H1 (cell line): ENCODE results near the gene SYTL1. TPM values are rescaled to one million over a fixed set of nuclear protein-coding genes. Genes with fewer than 3 reads are reported as not detected.

Experiments used
- CTCF ChIA-PET: fragments of 300-600 bp; sonication (Branson Sonifier 250); formaldehyde crosslinking; loops from one replicate; lab custom pipeline; 2021; ENCODE audit not compliant: partially characterized antibody; lab: Charles Lee
- POLR2A ChIA-PET: fragments of 300-600 bp; sonication (Branson Sonifier 250); formaldehyde crosslinking; loops from one replicate; lab custom pipeline; 2021; ENCODE audit warnings: inconsistent platforms; ENCODE audit not compliant: partially characterized antibody; lab: Charles Lee
- DNase-seq, 2 experiments: peaks; one replicate each; pipeline versions ENCODE4 v3.0.0 to v3.0.0-alpha.2; 2010 to 2022; ENCODE audit warnings: low spot score in 2 of 2, low read depth in 1 of 2, mixed read lengths in 1 of 2
- FAIRE-seq: peaks from 2 replicates; lab custom pipeline; 2011; peaks lifted over from hg19 to GRCh38; lab: Jason Lieb, UNC
- H2AFZ ChIP-seq: 2 replicates; pipeline ENCODE4 v1.8.1; 2012; ENCODE audit warnings: low read length, inconsistent platforms
- H2AK5ac ChIP-seq: 2 replicates; pipeline ENCODE4 v1.6.1; 2013; ENCODE audit warnings: low read depth, low read length
- H2BK120ac ChIP-seq: replicated peaks from 2 replicates; pipeline ENCODE3; 2013; ENCODE audit warnings: low read depth, low read length, inconsistent platforms
- H2BK12ac ChIP-seq: 2 replicates; pipeline ENCODE4 v1.6.1; 2013; ENCODE audit warnings: low read depth, low read length
- H2BK15ac ChIP-seq: 2 replicates; pipeline ENCODE4 v1.6.1; 2013; ENCODE audit warnings: low read length
- H2BK20ac ChIP-seq: 2 replicates; pipeline ENCODE4 v1.6.1; 2013; ENCODE audit warnings: low read length
- H2BK5ac ChIP-seq: 2 replicates; pipeline ENCODE4 v1.6.1; 2013; ENCODE audit warnings: low read depth, low read length
- H3K14ac ChIP-seq: 2 replicates; pipeline ENCODE4 v1.6.1; 2013; ENCODE audit warnings: inconsistent platforms; ENCODE audit not compliant: insufficient read length
- H3K18ac ChIP-seq: 2 replicates; pipeline ENCODE4 v1.6.1; 2013; ENCODE audit warnings: low read length; ENCODE audit errors: extremely low read depth
- H3K23ac ChIP-seq: 2 replicates; pipeline ENCODE4 v1.6.1; 2013; ENCODE audit warnings: inconsistent platforms; ENCODE audit not compliant: insufficient read length
- H3K23me2 ChIP-seq: 2 replicates; pipeline ENCODE4 v1.6.1; 2013; ENCODE audit warnings: low read depth, low read length
- H3K27ac ChIP-seq: 2 replicates; pipeline ENCODE4 v1.6.1; 2011; ENCODE audit warnings: low read depth, low read length, inconsistent platforms
- H3K27me3 ChIP-seq, 4 experiments: replicated peaks in 1 of 4; 1 replicate in 1 of 4; 2 replicates in 3 of 4; pipeline versions ENCODE4 v1.6.1 to v1.8.1; 2011 to 2013; ENCODE audit warnings: low read length in 3 of 4, mild to moderate bottlenecking in 3 of 4, inconsistent platforms in 2 of 4, mixed read lengths in 2 of 4, moderate library complexity in 1 of 4; ENCODE audit not compliant: control insufficient read depth in 3 of 4, insufficient read depth in 3 of 4; ENCODE audit errors: extremely low read depth in 1 of 4
- H3K36me3 ChIP-seq, 4 experiments: 2 replicates each; pipeline versions ENCODE4 v1.6.1 to v1.8.1; 2011 to 2013; ENCODE audit warnings: mild to moderate bottlenecking in 4 of 4, low read length in 3 of 4, moderate library complexity in 2 of 4, control low read depth in 1 of 4, inconsistent platforms in 1 of 4; ENCODE audit not compliant: insufficient read depth in 4 of 4, control insufficient read depth in 2 of 4
- H3K4ac ChIP-seq: replicated peaks from 2 replicates; pipeline ENCODE3; 2013; ENCODE audit warnings: low read length, low read depth, mixed read lengths, inconsistent platforms; ENCODE audit not compliant: insufficient read length
- H3K4me1 ChIP-seq, 4 experiments: replicated peaks in 1 of 4; 1 replicate in 1 of 4; 2 replicates in 3 of 4; pipeline versions ENCODE4 v1.6.1 to v1.8.1; 2011 to 2013; ENCODE audit warnings: low read length in 3 of 4, inconsistent platforms in 2 of 4, mixed read lengths in 1 of 4; ENCODE audit not compliant: insufficient read depth in 4 of 4, control insufficient read depth in 3 of 4
- H3K4me2 ChIP-seq, 2 experiments: 2 replicates each; pipeline versions ENCODE4 v1.6.1 to v1.8.1; 2011 to 2013; ENCODE audit warnings: low read depth in 2 of 2, low read length in 2 of 2, control low read depth in 1 of 2, inconsistent platforms in 1 of 2, mild to moderate bottlenecking in 1 of 2; ENCODE audit not compliant: insufficient read depth in 1 of 2
- H3K4me3 ChIP-seq, 4 experiments: fragments of 200-600, 300-600 bp in 1 of 4; sonication (generic), shearing (Covaris generic), sonication (Bioruptor Twin) in 1 of 4; 2 replicates each; pipeline versions ENCODE4 v1.5.1 to v1.8.1; 2011 to 2016; ENCODE audit warnings: low read length in 4 of 4, low read depth in 3 of 4, control low read depth in 2 of 4, inconsistent platforms in 2 of 4, mild to moderate bottlenecking in 2 of 4, mixed read lengths in 1 of 4, moderate library complexity in 1 of 4; ENCODE audit not compliant: insufficient read depth in 2 of 4; ENCODE audit errors: extremely low read depth in 1 of 4
- H3K56ac ChIP-seq: replicated peaks from 2 replicates; pipeline ENCODE3; 2013; ENCODE audit warnings: low read depth, mild to moderate bottlenecking, mixed read lengths, low read length, inconsistent platforms; ENCODE audit not compliant: insufficient read length
- H3K79me1 ChIP-seq: 2 replicates; pipeline ENCODE4 v1.6.1; 2013; ENCODE audit warnings: low read depth, low read length, control low read depth
- H3K79me2 ChIP-seq, 2 experiments: 2 replicates each; pipeline versions ENCODE4 v1.6.1 to v1.8.1; 2012 to 2013; ENCODE audit warnings: low read length in 2 of 2, mild to moderate bottlenecking in 2 of 2, inconsistent platforms in 1 of 2; ENCODE audit not compliant: insufficient read depth in 2 of 2, control insufficient read depth in 1 of 2
- H3K9ac ChIP-seq, 4 experiments: replicated peaks in 1 of 4; 1 replicate in 1 of 4; 2 replicates in 3 of 4; pipeline versions ENCODE4 v1.6.1 to v1.8.1; 2011 to 2013; ENCODE audit warnings: low read depth in 3 of 4, low read length in 3 of 4, control low read depth in 2 of 4, mild to moderate bottlenecking in 2 of 4, moderate library complexity in 2 of 4, inconsistent platforms in 1 of 4; ENCODE audit errors: extremely low read depth in 1 of 4
- H3K9me3 ChIP-seq, 2 experiments: 2 replicates each; pipeline versions ENCODE4 v1.6.1 to v1.8.1; 2012 to 2013; ENCODE audit warnings: mild to moderate bottlenecking in 2 of 2, moderate library complexity in 2 of 2, control low read depth in 1 of 2, inconsistent platforms in 1 of 2, low read depth in 1 of 2, low read length in 1 of 2, mixed read lengths in 1 of 2; ENCODE audit not compliant: insufficient read depth in 2 of 2
- H4K20me1 ChIP-seq, 2 experiments: replicated peaks in 1 of 2; 2 replicates each; pipeline versions ENCODE3 to v1.8.1; 2011 to 2013; ENCODE audit warnings: inconsistent platforms in 2 of 2, low read length in 2 of 2, mild to moderate bottlenecking in 1 of 2; ENCODE audit not compliant: insufficient read depth in 2 of 2, control insufficient read depth in 1 of 2
- H4K5ac ChIP-seq: 2 replicates; pipeline ENCODE4 v1.6.1; 2013; ENCODE audit warnings: low read length, low read depth, mixed read lengths, inconsistent platforms; ENCODE audit not compliant: insufficient read length
- H4K8ac ChIP-seq: 2 replicates; pipeline ENCODE4 v1.8.0; 2013; ENCODE audit warnings: mild to moderate bottlenecking, moderate library complexity, low read length, inconsistent platforms; ENCODE audit not compliant: insufficient read depth; ENCODE audit errors: extremely low read depth
- H4K91ac ChIP-seq: replicated peaks from 2 replicates; pipeline ENCODE3; 2013; ENCODE audit warnings: low read length, mixed read lengths, inconsistent platforms; ENCODE audit not compliant: insufficient read length
- ASH2L ChIP-seq: fragments of 200-600, 300-600 bp; sonication (generic); IDR thresholded peaks from one replicate; pipeline ENCODE4 v1.7.1; 2017; ENCODE audit warnings: low read length
- CHD2 ChIP-seq: IDR thresholded peaks from 2 replicates; pipeline ENCODE4 v1.6.1; 2012; ENCODE audit warnings: low read length, improper control_type of control experiment
- MAX ChIP-seq: IDR thresholded peaks from 2 replicates; pipeline ENCODE4 v1.6.1; 2012; ENCODE audit warnings: inconsistent platforms
- PHF8 ChIP-seq: fragments of 200-600 bp; sonication (generic); conservative IDR thresholded peaks from 2 replicates; pipeline ENCODE4 v1.7.1; 2012; ENCODE audit warnings: low read depth, mild to moderate bottlenecking, inconsistent platforms, low read length, moderate library complexity
- RFX5 ChIP-seq: IDR thresholded peaks from 2 replicates; pipeline ENCODE4 v1.6.1; 2011; ENCODE audit warnings: low read depth, low read length, improper control_type of control experiment, borderline replicate concordance
- RXRA ChIP-seq: IDR thresholded peaks from 2 replicates; pipeline ENCODE4 v1.6.1; 2011; ENCODE audit warnings: low read depth, mild to moderate bottlenecking, low read length, moderate library complexity; ENCODE audit not compliant: insufficient read depth
- SIN3A ChIP-seq, 2 experiments: IDR thresholded peaks in 1 of 2; conservative IDR thresholded peaks in 1 of 2; 2 replicates each; pipeline ENCODE4 v1.6.1; 2011 to 2012; ENCODE audit warnings: low read length in 2 of 2, improper control_type of control experiment in 1 of 2, low read depth in 1 of 2, mild to moderate bottlenecking in 1 of 2
- SP1 ChIP-seq: IDR thresholded peaks from 2 replicates; pipeline ENCODE4 v1.6.1; 2011; ENCODE audit warnings: low read depth, low read length
- TAF1 ChIP-seq: IDR thresholded peaks from 2 replicates; pipeline ENCODE4 v1.6.1; 2011; ENCODE audit warnings: mild to moderate bottlenecking, low read depth, low read length
- TBP ChIP-seq: IDR thresholded peaks from 2 replicates; pipeline ENCODE4 v1.6.1; 2011; ENCODE audit warnings: low read depth, low read length, improper control_type of control experiment
- WGBS, 2 experiments: shearing (Covaris generic) in 1 of 2; methylation state at CpG; one replicate each; pipeline versions ENCODE4 v1.1.6 to v1.1.7; 2013 to 2015; ENCODE audit warnings: low lambda C conversion rate in 2 of 2, mixed read lengths in 2 of 2, inconsistent platforms in 1 of 2, low coverage in 1 of 2, missing lambda C conversion rate in 1 of 2; ENCODE audit not compliant: insufficient replicate concordance in 2 of 2, insufficient coverage in 1 of 2, insufficient read length in 1 of 2; ENCODE audit errors: extremely low coverage in 1 of 2, missing lambda C conversion rate in 1 of 2; 5-methylcytosine and 5-hydroxymethylcytosine counted together
- polyA plus RNA-seq, 7 experiments: library from polyadenylated mRNA; depleted of rRNA in 3 of 7; stranded (reverse) in 5 of 7; unstranded in 2 of 7; fragments of >200 nt in 5 of 7; fragments of 200-250 nt in 2 of 7; gene quantifications; 1 replicate in 5 of 7; 2 replicates in 1 of 7; 4 replicates in 1 of 7; pipeline versions ENCODE4 v1.2.1 to v1.2.3, GENCODE V29; 2011 to 2013; ENCODE audit warnings: missing spikeins in 2 of 7, mixed read lengths in 2 of 7
- total RNA-seq: library from RNA; stranded (reverse); fragmentation: NEBNext Ultra II Directional; extraction: Animal tissue kit (Norgen Biotek cat#: 25700); gene quantifications from 2 replicates; pipeline ENCODE4 v1.2.1, GENCODE V29; 2021

Gene SYTL1
- total and polyA plus RNA-seq, 2 of the 8 experiments (the other 6 are each of a cell fraction or from before 2014, with no cell fraction given), result 6.4 to 19.5 TPM

GRCh38 chr1:27348861-27349783, 7.3 kb downstream of the SYTL1 start:
- H3K18ac ChIP-seq, result peak overlapping the region; percentile 93
- H4K91ac ChIP-seq, result peak overlapping the region; percentile 85
- H3K14ac ChIP-seq, result no peak overlapping the region
- WGBS, 2 experiments, result 20% methylated on average over 26 of the region's 51 CpGs; no CpG with 5 or more reads in 1 of the 2 experiments
- peaks cover 0 to 8% (median 6%) of the 10 kb centered on the region in 4 experiments; a peak in 5 of 7 replicates for H3K27me3 ChIP-seq
- peak overlapping the region; percentile 3; the same call in 1 of the 2 replicates for H2BK20ac ChIP-seq
- no peak overlapping the region for H3K23ac ChIP-seq
- ChIA-PET POLR2A (interaction anchor here (0.7 to 10.9 kb wide), 18 partner anchors 9 to 297 kb away, joined by 3 to 101 read pairs (median 4); partner anchors contain the start of genes MAP3K6, SYTL1 and TMEM222), CTCF (interaction anchor here (0.6 to 28.8 kb wide), 15 partner anchors 8 to 728 kb away, joined by 3 to 625 read pairs (median 7); partner anchors contain the start of genes CD164L2, FCN3, GPR3 and MAP3K6)
- no peak overlapping the region for H2AFZ ChIP-seq
- H2BK12ac ChIP-seq, result no peak overlapping the region
- H3K4me1 ChIP-seq, result peaks cover 0 to 20% (median 8%) of the 10 kb centered on the region in 4 experiments; a peak in 6 of 7 replicates
- H3K9ac ChIP-seq, result peak overlapping the region in 2 of 4 experiments; percentile 13 to 37; a peak in 4 of 7 replicates
- no peak overlapping the region for H3K27ac ChIP-seq
- no peaks in the 10 kb centered on the region for H3K9me3 ChIP-seq
- no peak for FAIRE-seq
- H3K79me2 ChIP-seq, result peaks cover 0 to 4% of the 10 kb centered on the region in 2 experiments; a peak in 1 of 4 replicates
- 0 out of 8 replicates have a peak, but pooled peaks cover 0 to 3% (median 0%) of the 10 kb centered on the region in 4 experiments for H3K36me3 ChIP-seq
- H4K20me1 ChIP-seq, result peaks cover 0 to 9% of the 10 kb centered on the region in 2 experiments
- no peak overlapping the region for H2BK15ac ChIP-seq
- peak in 1 of 2 experiments; percentile 86 for DNase-seq
- no peak overlapping the region for H2BK120ac ChIP-seq
- peaks cover 23% of the 10 kb centered on the region for H3K23me2 ChIP-seq
- no peaks in the 10 kb centered on the region for H3K79me1 ChIP-seq
- no peak overlapping the region for H3K4ac ChIP-seq
- H2BK5ac ChIP-seq, result peak overlapping the region; percentile 39; the same call in 1 of the 2 replicates
- H4K8ac ChIP-seq, result peak overlapping the region; percentile 62
- peak overlapping the region; percentile 47 to 63 (median 51) for H3K4me3 ChIP-seq
- H2AK5ac ChIP-seq, result no peak overlapping the region
- H3K56ac ChIP-seq, result no peak overlapping the region
- H3K4me2 ChIP-seq, result peak overlapping the region; percentile 77 to 83
- H4K5ac ChIP-seq, result no peak overlapping the region
- TF ChIP-seq RXRA, result peak; percentile 89
- no peak; a peak in 1 of 4 replicates for TF ChIP-seq SIN3A (conservative IDR thresholded peaks at IDR 0.05 in 1 of 2, IDR thresholded peaks at IDR 0.05 in 1 of 2; ENCODE audit: low read depth in 1 of 2, low read length in 2 of 2)
- TF ChIP-seq CHD2, result 0 out of 2 replicates have a peak, but pooled peaks have one; percentile 19
- peak; percentile 86 for TF ChIP-seq SP1
- TF ChIP-seq RFX5, result peak; percentile 45; the same call in 1 of the 2 replicates
- peak; percentile 54 for TF ChIP-seq MAX
- peak; percentile 21 for TF ChIP-seq ASH2L
- peak; percentile 34; the same call in 1 of the 2 replicates for TF ChIP-seq TBP
- peak; percentile 34; the same call in 1 of the 2 replicates for TF ChIP-seq TAF1
- no peak for TF ChIP-seq PHF8
